ENCODE results near the gene PATJ.

DNA sequence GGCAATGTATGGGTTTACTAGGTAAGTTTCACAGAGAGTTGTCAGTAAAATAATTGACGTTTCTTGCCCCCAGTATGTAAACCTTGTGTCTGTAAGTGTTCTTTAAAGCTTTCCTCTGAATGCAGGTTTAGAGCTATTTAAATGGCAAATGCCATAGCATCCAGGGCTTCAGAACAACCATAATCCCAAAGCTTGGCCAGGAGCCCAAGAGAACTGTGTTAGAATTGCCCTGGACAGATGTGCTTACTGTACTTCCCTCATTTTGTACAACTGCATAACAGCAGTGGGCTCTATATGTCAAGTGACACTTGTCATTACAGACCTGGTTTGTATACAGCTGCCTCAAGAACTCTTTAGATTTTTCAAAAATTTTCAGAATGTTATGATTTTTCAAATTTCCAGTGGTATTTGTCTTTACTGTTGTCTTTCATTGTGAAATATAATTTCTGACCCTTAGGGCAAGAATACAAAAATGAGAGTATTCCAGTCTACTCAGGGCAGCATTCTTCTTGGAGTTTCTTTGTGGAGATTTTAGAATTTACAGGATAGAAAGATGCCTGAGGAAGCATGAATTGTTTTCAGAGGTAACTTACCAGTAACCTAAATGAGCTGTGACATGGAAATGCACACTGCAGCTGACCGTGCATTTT, 315.5 kb downstream of the PATJ start:
- TF ChIP-seq, protein P1, sequence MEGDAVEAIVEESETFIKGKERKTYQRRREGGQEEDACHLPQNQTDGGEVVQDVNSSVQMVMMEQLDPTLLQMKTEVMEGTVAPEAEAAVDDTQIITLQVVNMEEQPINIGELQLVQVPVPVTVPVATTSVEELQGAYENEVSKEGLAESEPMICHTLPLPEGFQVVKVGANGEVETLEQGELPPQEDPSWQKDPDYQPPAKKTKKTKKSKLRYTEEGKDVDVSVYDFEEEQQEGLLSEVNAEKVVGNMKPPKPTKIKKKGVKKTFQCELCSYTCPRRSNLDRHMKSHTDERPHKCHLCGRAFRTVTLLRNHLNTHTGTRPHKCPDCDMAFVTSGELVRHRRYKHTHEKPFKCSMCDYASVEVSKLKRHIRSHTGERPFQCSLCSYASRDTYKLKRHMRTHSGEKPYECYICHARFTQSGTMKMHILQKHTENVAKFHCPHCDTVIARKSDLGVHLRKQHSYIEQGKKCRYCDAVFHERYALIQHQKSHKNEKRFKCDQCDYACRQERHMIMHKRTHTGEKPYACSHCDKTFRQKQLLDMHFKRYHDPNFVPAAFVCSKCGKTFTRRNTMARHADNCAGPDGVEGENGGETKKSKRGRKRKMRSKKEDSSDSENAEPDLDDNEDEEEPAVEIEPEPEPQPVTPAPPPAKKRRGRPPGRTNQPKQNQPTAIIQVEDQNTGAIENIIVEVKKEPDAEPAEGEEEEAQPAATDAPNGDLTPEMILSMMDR (IDR thresholded peaks at IDR 0.05): no peak
- no peak for TF ChIP-seq POLR2A (IDR thresholded peaks at IDR 0.05)
